ENCODE measurements around the gene DCC.
"Not testable (repeated sequence)": the region's sequence is repeated elsewhere in the genome, so short reads cannot be mapped to it uniquely, and the experiment has no call there.

DCC gene

DNA sequence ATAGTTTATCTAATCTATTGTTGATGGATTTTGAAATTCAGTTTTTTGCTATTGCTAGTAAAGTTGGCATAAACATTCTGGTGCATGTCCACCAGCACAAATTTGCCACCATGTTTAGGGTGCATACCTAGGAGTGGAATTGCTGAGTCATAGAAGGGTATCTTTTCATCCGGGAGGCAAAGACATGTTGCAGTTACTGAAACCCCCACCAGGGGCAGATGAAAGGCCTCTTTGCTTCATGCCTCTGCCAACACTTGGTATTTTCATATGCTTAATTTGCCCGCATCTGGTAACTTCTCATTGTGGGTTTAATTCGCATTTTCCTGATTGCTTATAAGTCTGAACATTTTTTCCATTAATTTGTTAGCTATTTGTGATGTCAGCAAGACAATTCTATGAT lies 8.2 kb downstream of the DCC start:
- no peak for ATAC-seq

DNA sequence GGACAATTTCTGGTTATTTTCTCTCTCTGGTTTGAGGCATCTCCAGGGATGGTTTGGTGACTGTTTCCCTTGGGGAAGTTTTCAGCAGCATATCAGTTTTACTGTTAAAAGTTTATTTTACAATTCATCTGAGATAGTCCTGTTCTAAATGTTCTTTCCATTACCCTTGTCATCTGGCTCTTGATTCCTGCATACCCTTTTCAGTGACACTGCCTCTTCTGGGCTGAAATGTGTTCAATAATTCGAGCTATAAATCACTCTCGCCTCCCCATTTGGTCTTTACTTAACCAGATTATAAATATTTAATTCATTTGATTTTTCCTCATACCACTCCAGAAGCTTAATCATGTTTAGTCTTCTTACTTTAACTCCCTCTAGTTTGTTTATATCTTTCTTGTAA lies 9.5 kb downstream of the DCC start:
- ATAC-seq: no peak

DNA sequence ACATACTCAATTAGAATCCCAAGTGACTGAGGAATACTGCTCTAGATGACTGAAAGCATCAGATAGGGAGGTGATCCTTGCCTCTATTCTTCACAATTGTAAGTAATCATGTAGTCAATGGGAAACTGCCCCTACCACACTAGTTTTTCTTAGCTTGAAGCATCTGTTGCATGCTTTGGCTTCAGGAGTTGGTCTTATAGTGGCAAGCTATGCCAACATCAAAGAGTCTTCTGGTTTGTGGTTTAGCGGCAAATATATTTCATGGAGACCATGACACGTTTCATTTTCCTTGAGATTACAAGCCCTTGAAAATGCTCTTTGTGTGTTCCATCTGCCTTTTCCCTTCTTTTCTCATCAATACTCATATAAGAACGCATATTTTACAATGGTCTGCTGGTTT lies 12.9 kb downstream of the DCC start:
- no peak for ATAC-seq

DNA sequence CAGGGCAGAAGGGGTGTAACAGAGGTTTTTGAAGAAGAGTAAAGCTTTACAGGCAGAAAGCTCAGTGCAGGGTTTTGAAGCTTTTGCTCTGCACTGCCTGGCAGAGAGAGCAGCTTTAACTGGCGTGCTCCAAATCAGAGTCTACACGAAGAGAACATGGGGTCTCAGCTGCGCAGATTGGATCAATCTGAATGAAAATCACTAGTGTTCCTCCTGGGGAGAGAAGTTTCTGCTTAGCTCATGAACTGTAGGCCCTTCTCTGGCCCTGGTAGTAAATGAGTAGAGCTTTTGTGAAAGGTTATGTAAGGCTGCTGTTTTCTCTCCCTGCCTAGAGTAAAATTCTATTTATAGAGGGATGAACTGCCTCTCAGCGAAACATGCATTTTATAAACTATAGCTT lies 13.6 kb downstream of the DCC start:
- no peak for ATAC-seq

DNA sequence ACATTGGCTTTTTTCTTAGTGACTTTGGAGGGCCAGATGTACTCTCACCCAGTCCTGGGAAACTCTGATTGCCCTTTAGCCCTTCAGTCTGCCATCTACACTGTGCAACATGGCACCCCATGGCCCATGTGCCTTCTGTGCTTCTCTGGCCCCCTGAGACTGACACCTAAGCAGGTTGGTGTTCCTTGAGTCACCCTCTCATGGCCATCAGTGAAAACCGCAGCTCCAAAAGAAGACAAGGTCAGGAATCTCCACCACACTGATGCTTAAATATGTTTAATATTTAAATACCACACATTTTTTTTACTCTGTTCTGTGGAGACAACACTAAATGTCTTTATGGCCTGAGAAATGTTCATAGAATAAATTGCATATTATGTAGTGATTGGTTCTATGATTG lies 23.9 kb downstream of the DCC start:
- ATAC-seq: no peak

DNA sequence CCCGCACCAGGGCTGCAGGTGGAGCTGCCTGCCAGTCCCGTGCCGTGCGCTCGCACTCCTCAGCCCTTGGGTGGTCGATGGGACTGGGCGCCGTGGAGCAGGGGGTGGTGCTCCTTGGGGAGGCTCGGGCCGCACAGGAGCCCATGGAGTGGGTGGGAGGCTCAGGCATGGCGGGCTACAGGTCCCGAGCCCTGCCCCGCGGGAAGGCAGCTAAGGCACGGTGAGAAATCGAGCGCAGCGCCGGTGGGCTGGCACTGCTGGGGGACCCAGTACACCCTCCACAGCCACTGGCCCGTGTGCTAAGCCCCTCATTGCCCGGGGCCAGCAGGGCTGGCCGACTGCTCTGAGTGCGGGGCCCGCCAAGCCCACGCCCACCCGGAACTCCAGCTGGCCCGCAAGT lies 26.9 kb downstream of the DCC start:
- ATAC-seq: not testable (repeated sequence)

DNA sequence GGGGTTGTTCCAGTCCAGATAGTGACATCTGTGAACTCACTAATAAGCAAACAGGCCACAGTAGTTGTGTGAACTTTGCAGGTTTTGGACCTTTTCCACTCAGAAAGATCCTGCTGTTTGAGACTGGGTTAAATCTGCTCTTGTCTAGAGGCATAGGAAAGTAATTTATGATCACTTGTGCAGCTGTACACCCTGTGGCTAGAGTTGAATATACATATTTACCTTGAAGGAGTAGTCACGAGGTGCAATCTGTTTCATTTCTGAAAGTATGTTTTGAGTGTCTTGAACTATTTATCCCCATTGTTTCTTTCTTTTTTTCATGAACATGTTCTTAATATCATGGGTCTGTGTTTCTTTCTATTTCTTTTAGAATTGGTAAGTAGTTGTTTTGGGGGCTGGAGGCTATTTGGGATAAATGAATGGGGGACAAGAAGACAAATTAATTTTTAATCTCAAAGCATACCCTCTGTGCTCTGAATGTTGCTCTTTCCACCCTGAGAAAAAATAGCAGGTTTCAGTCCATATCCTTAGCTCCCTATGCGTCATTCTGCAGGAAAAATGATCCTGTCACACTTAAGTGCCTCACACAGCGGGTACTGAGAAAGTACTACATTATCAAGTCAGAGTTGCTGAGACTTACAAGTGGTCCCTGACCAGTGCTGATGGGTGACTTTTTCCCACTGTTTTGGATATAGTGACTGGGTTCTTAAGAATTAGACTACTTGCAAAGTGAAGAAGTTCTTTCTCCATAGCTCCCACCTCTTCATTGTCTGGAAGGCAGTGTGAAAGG lies 28.2 kb downstream of the DCC start:
- no peak for ATAC-seq

DNA sequence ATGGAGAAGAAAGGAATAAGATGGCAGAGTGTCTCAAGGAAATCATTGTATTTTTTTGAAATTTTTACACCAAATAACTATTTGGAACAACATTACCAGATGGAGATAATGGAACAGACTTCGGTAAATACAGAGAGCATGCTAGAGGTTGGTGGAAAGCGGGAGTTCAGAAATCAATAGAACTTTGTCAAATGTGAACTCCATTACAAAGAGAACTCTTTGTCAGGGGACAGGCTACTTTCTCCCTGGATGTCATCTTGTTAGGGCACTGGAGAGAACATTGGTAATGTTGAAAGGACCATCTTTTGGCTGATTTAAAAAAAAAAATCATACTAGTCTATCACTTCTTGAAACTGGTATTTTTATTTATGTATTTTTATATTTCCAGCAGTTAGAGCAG lies 30.8 kb downstream of the DCC start:
- no peak for ATAC-seq

DNA sequence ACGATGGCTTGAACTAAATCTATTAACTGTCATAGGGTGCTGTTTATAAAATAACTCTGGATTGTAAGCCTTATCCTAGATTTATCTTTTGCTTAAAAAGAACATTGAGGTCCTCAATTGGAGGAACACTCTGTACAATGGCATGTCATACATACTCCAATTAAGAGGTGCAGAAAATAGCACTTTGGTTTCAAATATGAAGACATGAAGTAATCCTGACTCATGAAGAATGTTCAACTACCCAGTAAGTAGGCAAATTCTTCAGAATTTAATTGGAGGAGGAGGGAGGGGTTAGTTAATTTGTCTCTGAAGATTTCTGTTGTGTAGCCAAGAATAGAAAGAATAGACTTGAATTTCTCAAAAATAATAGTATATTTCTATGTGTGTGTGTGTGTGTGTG lies 36.1 kb downstream of the DCC start:
- ATAC-seq: no peak

DNA sequence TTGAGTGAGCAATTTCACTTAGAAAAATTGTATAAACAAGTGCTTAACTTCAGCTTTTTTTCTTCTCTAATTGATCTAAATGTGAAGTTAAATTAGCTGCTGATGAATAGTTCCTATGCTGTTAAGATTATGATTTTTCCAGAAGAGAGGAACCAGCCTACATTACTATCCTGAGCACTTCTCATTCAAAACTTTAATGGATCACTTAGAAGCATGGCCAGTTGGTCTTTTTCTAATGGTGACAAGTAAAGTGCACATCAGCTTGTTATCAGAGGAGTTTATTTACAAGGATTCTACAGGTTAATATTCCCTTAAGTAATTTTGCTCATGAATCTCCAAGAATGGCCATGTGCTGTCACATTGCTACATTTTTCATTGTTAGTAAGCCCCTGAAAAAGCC lies 37.1 kb downstream of the DCC start:
- ATAC-seq: no peak

DNA sequence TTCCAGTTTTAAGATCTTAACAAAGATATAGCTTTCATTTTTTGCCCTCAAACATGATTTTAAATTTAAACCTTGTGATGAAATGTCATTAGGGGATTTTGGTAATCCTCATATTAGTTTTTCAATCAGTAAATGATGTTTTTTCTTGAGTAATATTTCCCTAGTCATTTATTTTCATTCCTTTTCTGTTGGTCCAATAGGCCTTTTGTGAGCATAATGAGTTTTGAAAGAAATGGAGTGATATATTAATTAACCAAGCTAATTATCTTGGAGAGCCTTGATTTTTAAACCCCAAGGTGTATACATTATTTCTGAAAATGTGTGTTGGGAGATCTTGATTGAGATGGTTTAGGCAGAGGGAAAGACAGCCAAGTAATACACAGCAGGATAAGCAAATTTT lies 46.3 kb downstream of the DCC start:
- no peak for ATAC-seq

DNA sequence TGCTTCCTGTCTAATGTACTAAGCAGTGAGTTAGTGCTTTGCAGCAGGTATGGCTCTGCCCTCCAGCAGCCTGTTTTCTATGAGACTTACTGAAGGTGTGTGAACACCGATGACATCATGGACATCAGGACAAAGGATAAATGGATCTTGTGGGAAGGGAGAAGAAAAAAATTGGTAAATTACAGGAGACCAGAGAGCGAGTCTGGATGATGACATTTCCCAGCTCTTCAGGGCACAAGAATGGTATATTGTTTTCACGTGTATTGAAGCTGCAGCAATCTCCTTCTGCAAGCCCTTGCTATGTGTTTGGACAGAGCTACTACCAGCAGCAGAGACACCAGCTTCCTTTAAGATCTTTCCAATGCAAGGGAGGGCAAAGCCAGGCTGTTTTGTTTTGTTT lies 47.2 kb downstream of the DCC start:
- no peak for ATAC-seq

DNA sequence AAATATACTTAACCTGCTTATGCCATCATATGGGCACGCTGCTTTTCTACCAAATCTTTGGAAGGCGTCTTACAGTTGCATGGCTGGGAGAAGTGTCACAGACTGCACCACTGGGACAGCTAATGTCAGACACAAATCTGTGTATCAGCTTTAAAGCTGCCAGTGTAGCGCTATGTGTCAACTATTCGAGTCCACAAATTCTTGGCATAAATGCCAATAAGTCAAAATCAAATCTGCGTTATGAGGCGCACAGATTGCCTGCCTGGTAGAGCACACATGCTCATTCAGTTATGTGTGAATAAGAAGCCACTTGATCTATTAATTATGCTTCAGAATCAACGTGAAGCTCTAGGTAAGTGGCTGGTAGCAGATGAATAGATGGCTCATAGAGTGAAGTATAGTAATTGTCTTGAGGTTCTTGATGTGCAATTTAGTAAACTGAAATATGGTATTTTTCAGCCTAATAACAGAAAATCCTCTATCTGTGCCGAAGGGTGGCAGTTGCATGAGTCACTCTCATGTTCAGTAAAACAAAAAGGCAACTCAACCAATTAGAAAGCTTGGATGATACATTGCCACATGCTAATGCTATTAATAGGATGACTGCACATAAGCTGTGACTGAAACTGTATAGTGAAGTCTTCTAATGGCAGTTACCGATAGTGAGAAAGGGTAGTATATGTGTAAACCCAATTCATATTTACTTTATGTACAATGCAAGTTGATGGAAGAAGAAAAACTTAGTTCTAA lies 52.0 kb downstream of the DCC start:
- ATAC-seq: no peak

DNA sequence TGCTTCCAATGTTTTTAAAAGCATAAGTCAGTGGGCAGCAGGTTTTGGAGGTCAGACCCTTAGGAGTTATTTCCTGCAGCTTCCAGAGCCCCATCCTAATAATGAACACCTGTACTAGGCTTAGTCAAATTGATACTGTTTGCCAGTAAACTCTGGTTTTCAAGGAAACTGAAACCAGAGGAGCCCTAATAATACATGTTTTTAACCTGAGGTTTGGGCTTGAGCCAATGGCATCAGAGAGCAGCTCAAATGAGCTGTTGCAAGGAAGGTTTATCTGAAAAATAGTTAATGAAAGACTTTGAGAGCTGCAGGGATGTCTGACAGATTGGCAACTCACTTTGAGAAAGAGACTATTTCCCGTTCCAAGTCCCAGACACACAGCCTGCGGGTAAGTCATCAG lies 54.6 kb downstream of the DCC start:
- no peak for ATAC-seq

DNA sequence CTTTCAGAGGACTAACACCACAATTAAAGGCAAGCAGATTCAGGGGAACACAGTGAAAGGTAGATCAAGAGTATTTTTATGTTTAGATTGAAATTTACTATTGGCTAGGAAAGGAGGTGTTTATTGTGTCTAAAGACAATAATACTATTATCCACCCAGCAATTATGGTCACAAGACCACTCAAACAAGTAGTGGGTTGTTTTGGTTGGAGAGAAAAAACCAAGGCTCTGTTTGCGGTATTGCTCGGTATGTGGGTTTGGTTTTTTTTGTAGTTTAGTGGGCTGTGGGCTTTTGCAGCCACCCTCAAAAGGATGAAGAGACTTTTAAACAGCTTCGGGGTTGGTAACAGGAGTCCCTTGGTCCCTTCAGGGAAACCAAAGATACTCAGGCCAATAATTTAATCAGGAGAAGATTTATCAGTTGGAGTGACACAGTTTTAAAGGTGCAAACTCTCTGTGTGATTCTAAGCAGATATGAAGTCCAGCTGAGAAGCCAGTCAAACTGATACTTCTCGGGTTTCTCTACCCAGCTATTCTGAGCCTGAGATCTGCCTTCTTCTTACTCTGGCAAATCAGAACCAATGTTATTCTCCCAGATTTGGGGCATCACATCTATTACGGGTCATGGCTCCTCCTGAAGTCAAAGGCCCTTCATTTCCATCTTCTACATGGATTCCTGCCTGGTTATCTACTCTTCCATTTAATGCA lies 55.3 kb downstream of the DCC start:
- ATAC-seq: no peak

DNA sequence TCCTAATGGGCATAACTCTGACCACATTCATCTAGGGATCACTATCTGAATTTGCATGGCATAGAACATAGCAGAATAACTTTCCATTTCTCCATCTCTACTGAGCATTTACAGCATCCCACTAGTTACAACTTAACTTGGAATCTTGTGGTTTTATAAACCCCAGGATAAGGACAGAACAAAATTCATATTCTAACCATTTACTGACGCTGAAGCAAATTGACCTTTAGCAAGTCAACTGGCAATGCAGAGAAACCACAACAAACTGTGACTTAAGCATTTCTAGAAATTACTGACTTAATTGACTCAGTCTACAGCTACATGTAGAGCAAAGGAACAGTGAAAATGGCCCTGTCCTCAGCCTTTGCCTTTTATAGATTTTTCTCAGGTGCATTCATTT lies 61.2 kb downstream of the DCC start:
- no peak for ATAC-seq

DNA sequence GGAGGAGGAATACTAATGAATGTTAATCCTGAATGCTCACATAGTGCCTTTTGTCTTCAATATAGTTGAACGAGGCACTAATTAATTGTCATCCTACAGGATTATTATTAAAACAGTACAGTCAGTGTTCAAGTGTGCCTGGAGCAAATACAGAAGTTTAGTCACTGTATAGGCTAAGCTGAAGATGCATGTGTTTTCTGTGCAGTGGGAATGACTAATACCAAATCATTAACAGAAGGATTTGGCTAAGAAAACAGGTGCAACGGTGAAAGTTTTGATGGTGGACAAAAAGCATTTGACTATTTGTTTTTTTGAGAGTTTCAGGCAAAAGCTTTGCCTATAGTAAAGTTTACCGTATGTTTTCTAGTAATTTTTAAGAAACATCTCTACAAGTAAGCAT lies 62.8 kb downstream of the DCC start:
- no peak for ATAC-seq

DNA sequence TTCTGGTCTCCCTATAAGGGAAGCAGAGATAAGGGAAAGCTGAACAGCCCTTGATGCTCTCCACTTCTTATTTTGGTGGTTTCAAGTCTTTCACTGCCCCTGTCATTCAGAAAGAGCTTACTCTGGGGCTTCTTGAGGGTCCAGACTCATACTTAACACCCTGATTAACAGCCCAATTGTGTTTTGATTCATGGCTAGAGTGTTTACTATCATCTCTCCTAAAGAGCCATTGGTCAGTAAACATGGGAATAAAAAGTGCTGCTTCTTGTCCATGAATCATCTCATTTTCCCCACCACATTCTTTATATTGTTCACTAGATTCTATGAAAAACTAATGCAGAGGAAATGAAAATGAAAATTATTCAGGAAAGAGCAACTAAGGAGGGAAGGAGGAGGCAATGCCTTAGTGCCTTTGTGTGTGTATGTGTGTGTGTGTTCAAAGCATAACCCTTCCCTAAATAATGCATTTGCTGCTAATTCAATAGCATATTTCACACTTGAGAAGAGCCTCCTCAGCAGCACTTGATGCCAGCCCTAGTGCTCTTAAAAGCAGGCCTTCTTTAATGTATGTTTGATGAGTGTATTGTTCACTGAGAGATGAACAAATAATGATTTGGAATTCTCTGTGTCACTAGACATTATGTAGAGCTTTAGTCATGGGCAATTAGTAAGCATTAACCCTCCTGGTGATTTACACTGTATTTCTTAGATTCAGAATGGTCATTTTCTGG lies 63.5 kb downstream of the DCC start:
- ATAC-seq: no peak

DNA sequence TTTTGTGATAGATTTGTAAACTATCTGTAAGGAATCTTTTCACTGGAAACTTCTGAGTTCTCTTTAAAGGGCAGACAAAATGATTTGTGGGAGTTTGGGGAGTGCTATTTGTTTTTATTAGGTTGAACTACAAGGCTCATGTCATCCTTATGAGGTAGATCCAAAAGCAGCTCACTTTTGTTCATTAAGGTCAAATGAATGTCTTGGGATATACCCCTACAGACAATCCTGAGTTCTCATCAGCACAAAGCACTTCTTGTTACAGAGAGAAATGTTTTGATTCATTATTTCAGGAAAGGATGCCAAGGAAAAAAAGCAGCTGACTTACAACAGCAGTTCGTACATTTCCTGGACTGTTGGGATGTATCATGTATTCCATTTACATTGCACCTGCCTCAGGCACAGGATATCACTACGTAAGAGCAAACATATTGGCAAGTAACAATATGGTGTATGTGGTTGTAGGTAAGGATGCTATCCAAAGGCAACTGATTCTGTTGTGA lies 68.9 kb downstream of the DCC start:
- no peak for ATAC-seq

DNA sequence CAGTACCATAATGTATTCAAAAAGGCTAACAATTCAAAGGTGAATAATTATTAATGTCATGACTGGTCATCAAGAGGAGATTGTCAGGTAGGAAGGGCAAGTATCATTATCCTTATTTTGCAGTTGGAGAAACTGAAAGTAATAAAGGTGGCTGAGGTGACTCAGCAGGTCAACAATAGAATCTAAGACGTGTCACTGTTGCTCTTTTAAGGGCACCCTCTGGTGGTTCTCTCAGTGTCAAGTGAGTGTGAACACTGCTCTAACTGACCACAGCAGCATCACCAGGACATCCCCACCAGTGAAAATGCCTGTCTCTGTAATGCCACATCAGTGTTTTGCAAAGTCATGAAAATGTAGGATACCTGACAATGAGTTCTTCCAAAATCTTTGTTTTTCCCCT lies 69.7 kb downstream of the DCC start:
- ATAC-seq: no peak

DNA sequence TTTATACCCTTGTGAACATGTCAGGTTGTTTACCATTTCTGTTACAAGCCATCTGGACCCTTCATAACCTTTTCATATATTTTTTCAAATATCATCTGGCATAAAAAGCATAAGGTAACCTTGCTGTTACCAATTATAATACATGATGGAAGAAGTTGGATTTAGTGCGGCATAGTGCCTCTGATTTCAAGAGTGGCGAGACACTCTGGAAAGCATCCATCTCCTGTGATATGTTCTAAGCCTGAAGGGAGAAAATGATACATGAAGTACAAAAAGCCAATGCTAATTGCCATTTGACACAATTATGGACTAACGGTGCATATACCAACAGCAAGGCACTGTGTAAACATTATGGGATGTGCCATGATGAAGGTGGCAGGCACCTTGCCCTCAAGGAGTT lies 75.1 kb downstream of the DCC start:
- ATAC-seq: no peak

DNA sequence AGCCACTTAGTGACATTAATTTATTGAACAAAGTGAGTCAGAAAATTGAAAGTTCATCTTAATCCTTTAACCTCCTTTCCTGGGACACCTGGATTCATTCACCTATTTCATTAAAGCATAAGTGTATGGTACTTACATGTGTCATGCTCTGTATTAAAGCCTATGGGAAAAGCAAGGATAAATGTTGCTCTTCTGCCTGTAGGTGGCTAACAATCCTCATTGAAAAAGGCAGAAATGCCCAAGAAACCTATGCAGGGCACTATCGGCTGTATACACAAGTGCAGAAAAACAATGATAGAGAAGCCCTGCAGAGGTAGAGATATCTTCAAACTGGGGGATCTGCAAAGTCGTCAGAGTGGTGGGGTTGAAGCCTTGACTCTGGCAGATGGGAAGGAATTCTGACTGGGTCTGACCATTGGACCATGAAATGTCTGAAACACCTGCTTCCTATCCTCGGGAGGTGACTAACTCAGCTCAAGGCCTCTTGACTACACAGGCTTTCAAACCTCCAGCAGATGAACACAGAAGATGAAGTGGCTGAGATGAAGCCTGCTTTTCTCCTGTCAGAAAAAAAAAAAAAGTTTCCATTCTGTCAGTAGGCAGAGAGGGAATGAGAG lies 83.1 kb downstream of the DCC start:
- no peak for ATAC-seq

DNA sequence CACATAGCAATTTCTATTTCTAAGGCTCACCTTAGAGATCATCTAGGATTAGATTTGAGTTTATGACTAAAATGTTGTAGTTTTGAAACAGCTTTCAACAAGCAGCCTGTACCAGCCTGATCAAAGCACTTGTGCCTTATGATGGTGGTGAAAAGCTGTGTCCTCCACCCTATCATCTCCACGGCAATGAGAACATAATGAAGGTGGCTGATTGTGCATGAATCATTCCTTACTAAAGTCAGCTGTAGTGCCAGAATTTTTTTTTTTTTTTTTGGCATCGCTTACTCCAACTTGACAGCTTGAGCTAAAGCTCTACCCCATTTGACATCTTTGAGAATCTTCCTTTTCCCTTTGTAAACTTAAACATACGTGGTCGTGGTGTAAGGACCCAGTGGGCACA lies 86.0 kb downstream of the DCC start:
- ATAC-seq: no peak
